Measurements from ENCODE around the gene MAML3. TPM values are rescaled to one million over a fixed set of nuclear protein-coding genes. Genes with fewer than 3 reads are reported as not detected.

MAML3 gene
- polyA plus RNA-seq, 1 donor (not counting 4 experiments of a cell fraction or from before 2014, with no cell fraction given): 0.68 TPM

DNA sequence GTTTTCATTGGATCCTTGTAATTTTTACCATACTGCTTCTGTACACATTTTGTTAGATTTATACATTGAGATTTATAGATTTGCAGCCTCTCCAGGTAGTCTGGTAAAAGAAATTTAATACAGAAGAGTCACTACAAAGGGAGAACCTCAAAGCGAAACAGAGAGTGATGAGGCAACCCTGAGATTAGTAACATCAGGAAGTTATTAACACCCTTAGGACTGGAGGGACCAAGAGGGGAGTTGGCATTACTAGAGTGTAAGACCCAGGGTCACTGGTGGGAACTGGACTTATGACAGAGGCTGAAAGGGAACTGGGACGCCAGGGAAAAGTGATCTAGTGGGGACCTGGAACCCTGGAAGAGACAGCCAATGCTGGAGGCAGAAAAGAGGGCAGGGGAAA, 20.6 kb upstream of the MAML3 start:
- no peak overlapping the region for H3K4me2 ChIP-seq (ENCODE audit: control insufficient read depth, extremely low read depth, insufficient read depth, low read depth, low read length)
- H3K79me2 ChIP-seq (ENCODE audit: control insufficient read depth, insufficient read depth, low read length): no peaks in the 10 kb centered on the region
- no peaks in the 10 kb centered on the region for H3K9me1 ChIP-seq (ENCODE audit: control insufficient read depth, extremely low read depth, insufficient read depth, low read length)
- dilution Hi-C loops (cut with MboI; ENCODE audit: extremely low pct_ligation_motif_present, low sequenced_read_pairs): no loop called here
- DNase-seq (ENCODE audit: low read depth, low spot score): no peak
- no peak for FAIRE-seq
- no peak overlapping the region for H3K27ac ChIP-seq (ENCODE audit: control insufficient read depth, insufficient read depth, low read length)
- no peaks in the 10 kb centered on the region for H3K36me3 ChIP-seq (ENCODE audit: control insufficient read depth in 2 of 2, extremely low read depth in 1 of 2, insufficient read depth in 2 of 2, low read length in 2 of 2)
- no peaks in the 10 kb centered on the region for H3K9me3 ChIP-seq (ENCODE audit: control insufficient read depth, low read depth, low read length)
- no peaks in the 10 kb centered on the region for H4K20me1 ChIP-seq (ENCODE audit: control insufficient read depth, extremely low read depth, insufficient read depth, low read length)
- H2AFZ ChIP-seq (ENCODE audit: control insufficient read depth, low read length): no peak overlapping the region
- no peak overlapping the region for H3K4me3 ChIP-seq (ENCODE audit: control insufficient read depth in 2 of 3, extremely low read depth in 1 of 3, insufficient read depth in 2 of 3, low read depth in 1 of 3, low read length in 3 of 3)
- no peaks in the 10 kb centered on the region for H3K4me1 ChIP-seq (ENCODE audit: control insufficient read depth, extremely low read depth, insufficient read depth, low read length)
- H3K9ac ChIP-seq (ENCODE audit: control insufficient read depth, extremely low read depth, insufficient read depth, low read length): no peak overlapping the region
- TF ChIP-seq EZH2 (IDR thresholded peaks at IDR 0.05; ENCODE audit: low read length): no peak
- no peak for TF ChIP-seq CTCF (optimal IDR thresholded peaks at IDR 0.05 in 1 of 3, IDR thresholded peaks at IDR 0.05 in 1 of 3, conservative IDR thresholded peaks at IDR 0.05 in 1 of 3; ENCODE audit: extremely low read depth in 1 of 3, insufficient read depth in 2 of 3, low read length in 3 of 3)
- no peaks in the 10 kb centered on the region for H3K27me3 ChIP-seq (ENCODE audit: control insufficient read depth, extremely low read depth, insufficient read depth, low read length)

DNA sequence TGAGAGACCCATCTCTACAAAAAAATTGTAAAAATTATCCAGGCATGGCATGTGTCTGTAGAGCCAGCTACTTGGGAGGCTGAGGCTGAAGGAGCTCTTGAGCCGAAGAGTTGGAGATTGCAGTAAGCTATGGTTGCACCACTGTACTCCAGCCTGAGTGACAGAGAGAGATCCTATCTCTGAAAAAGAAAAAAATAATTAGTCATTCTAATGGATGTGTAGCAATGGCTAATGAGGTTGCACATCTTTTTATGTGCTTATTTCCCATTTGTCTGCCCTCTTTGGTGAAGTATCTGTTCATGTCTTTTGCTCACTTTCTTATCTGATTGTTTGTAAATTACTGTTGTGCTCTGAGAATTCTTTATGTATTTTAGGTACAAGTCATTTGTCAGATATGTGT, 19.0 kb upstream of the MAML3 start:
- DNase-seq (ENCODE audit: low read depth, low spot score) (no peak), FAIRE-seq (no peak)
- Histone ChIP-seq H3K9me1 (ENCODE audit: control insufficient read depth, extremely low read depth, insufficient read depth, low read length) (no peaks in the 10 kb centered on the region), H3K4me3 (ENCODE audit: control insufficient read depth in 2 of 3, extremely low read depth in 1 of 3, insufficient read depth in 2 of 3, low read depth in 1 of 3, low read length in 3 of 3) (no peak overlapping the region), H3K9ac (ENCODE audit: control insufficient read depth, extremely low read depth, insufficient read depth, low read length) (no peak overlapping the region), H2AFZ (ENCODE audit: control insufficient read depth, low read length) (no peak overlapping the region), H4K20me1 (ENCODE audit: control insufficient read depth, extremely low read depth, insufficient read depth, low read length) (no peaks in the 10 kb centered on the region), H3K27ac (ENCODE audit: control insufficient read depth, insufficient read depth, low read length) (no peak overlapping the region), H3K36me3 (ENCODE audit: control insufficient read depth in 2 of 2, extremely low read depth in 1 of 2, insufficient read depth in 2 of 2, low read length in 2 of 2) (no peaks in the 10 kb centered on the region), H3K27me3 (ENCODE audit: control insufficient read depth, extremely low read depth, insufficient read depth, low read length) (no peaks in the 10 kb centered on the region), H3K4me1 (ENCODE audit: control insufficient read depth, extremely low read depth, insufficient read depth, low read length) (no peaks in the 10 kb centered on the region), H3K9me3 (ENCODE audit: control insufficient read depth, low read depth, low read length) (no peaks in the 10 kb centered on the region), H3K79me2 (ENCODE audit: control insufficient read depth, insufficient read depth, low read length) (no peaks in the 10 kb centered on the region), H3K4me2 (ENCODE audit: control insufficient read depth, extremely low read depth, insufficient read depth, low read depth, low read length) (no peak overlapping the region)
- dilution Hi-C loops (cut with MboI; ENCODE audit: extremely low pct_ligation_motif_present, low sequenced_read_pairs): no loop called here
- TF ChIP-seq CTCF (optimal IDR thresholded peaks at IDR 0.05 in 1 of 3, IDR thresholded peaks at IDR 0.05 in 1 of 3, conservative IDR thresholded peaks at IDR 0.05 in 1 of 3; ENCODE audit: extremely low read depth in 1 of 3, insufficient read depth in 2 of 3, low read length in 3 of 3): no peak
